ENCODE data around the gene TSPAN15. TPM values are rescaled to one million over a fixed set of nuclear protein-coding genes. Genes with fewer than 3 reads are reported as not detected.

TSPAN15 gene
- total RNA-seq, 1 experiment from 2014 or later: 7.7 TPM

DNA sequence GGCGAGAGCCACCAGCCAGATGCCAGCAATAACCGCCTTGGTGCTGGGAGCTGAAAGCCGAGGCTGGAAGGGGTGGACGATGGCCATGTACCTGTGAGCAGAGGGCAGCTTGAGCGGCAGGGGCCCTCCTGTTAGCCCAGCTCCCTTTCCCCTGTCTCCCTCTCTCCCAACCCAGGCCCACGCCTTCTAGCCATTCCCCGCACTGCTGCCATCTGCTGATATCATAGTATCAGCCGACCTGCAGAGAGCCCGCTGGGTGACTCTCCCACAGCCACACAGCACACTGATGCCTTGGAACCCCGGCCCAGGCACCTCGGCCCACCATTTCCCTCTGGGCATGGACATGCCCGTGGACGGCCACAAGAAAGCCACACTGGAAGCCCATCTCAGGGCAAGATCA, 36.2 kb upstream of the TSPAN15 start:
- no peak overlapping the region for H3K23ac ChIP-seq (ENCODE audit: insufficient read length, low read depth, low read length)
- no peak overlapping the region for H3K27ac ChIP-seq (ENCODE audit: insufficient read length, low read depth, low read length)
- no peak overlapping the region; a peak in 1 of 5 replicates for H3K4me3 Mint-ChIP-seq
- no peaks in the 10 kb centered on the region for H4K20me1 ChIP-seq (ENCODE audit: control insufficient read depth, insufficient read depth, insufficient read length)
- H2BK5ac ChIP-seq (ENCODE audit: insufficient read length, low read length): no peak overlapping the region
- no peak overlapping the region for H2BK20ac ChIP-seq (ENCODE audit: low read depth, low read length, poor library complexity, severe bottlenecking)
- TF ChIP-seq, protein P1, sequence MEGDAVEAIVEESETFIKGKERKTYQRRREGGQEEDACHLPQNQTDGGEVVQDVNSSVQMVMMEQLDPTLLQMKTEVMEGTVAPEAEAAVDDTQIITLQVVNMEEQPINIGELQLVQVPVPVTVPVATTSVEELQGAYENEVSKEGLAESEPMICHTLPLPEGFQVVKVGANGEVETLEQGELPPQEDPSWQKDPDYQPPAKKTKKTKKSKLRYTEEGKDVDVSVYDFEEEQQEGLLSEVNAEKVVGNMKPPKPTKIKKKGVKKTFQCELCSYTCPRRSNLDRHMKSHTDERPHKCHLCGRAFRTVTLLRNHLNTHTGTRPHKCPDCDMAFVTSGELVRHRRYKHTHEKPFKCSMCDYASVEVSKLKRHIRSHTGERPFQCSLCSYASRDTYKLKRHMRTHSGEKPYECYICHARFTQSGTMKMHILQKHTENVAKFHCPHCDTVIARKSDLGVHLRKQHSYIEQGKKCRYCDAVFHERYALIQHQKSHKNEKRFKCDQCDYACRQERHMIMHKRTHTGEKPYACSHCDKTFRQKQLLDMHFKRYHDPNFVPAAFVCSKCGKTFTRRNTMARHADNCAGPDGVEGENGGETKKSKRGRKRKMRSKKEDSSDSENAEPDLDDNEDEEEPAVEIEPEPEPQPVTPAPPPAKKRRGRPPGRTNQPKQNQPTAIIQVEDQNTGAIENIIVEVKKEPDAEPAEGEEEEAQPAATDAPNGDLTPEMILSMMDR (conservative IDR thresholded peaks at IDR 0.05): no peak
- no peak overlapping the region for H3K4me2 ChIP-seq (ENCODE audit: insufficient read depth, insufficient read length, low read length)
- H2BK120ac ChIP-seq (ENCODE audit: low read depth, low read length, poor library complexity, severe bottlenecking): no peak overlapping the region
- no peak overlapping the region for H2BK15ac ChIP-seq (ENCODE audit: low read depth, low read length)
- no peak overlapping the region for H2BK12ac ChIP-seq (ENCODE audit: insufficient read length, low read depth, low read length)
- no peak overlapping the region for H2AK5ac ChIP-seq (ENCODE audit: insufficient read length, low read length)
- no CpG with 5 or more reads among the region's 13 CpGs for WGBS (ENCODE audit: extremely low coverage, insufficient read length, low lambda C conversion rate)
- no peak overlapping the region for H2AFZ ChIP-seq (ENCODE audit: low read length)
- H3K18ac ChIP-seq (ENCODE audit: insufficient read length, low read depth, low read length): no peak overlapping the region
- H3K14ac ChIP-seq (ENCODE audit: insufficient read depth, low read length): no peak overlapping the region
- DNase-seq: no peak
- no peak overlapping the region for H3K27ac Mint-ChIP-seq
- no peaks in the 10 kb centered on the region for H3K9me3 Mint-ChIP-seq
- no peak overlapping the region for H3K56ac ChIP-seq (ENCODE audit: insufficient read length, low read depth, low read length)
- peaks cover 3 to 6% of the 10 kb centered on the region in 2 experiments; a peak in 3 of 4 replicates for H3K4me1 Mint-ChIP-seq
- H3K79me1 ChIP-seq (ENCODE audit: insufficient read depth, low read depth, low read length, poor library complexity, severe bottlenecking): no peaks in the 10 kb centered on the region
- no peaks in the 10 kb centered on the region for H3K79me2 ChIP-seq (ENCODE audit: insufficient read depth, low read length)
- H3K9ac ChIP-seq (ENCODE audit: extremely low read depth, insufficient read length, low read length): no peak overlapping the region
- H3T11ph ChIP-seq (ENCODE audit: low read length): no peak overlapping the region
- no peak overlapping the region for H4K8ac ChIP-seq (replicated peaks; ENCODE audit: insufficient read length, low read depth, low read length)
- H3K27me3 Mint-ChIP-seq (ENCODE audit: low read depth): peaks cover 8% of the 10 kb centered on the region
- no peaks in the 10 kb centered on the region for H3K36me3 Mint-ChIP-seq (ENCODE audit: insufficient read depth in 1 of 3, low read depth in 3 of 3)
- no peaks in the 10 kb centered on the region for H3K23me2 ChIP-seq (ENCODE audit: insufficient read length, low read depth, low read length, poor library complexity, severe bottlenecking)
- no peaks in the 10 kb centered on the region; the same call in 1 of the 2 replicates for H3K27me3 ChIP-seq (ENCODE audit: insufficient read depth, low read length)
- no peak overlapping the region for H3K4ac ChIP-seq (ENCODE audit: low read depth, low read length)
- H4K91ac ChIP-seq (ENCODE audit: insufficient read length, low read depth, low read length): no peak overlapping the region
- H3K4me1 ChIP-seq (ENCODE audit: insufficient read depth, low read length): no peaks in the 10 kb centered on the region
- H4K5ac ChIP-seq (ENCODE audit: insufficient read length, low read depth, low read length): no peak overlapping the region
- no peaks in the 10 kb centered on the region for H3K9me3 ChIP-seq (ENCODE audit: control insufficient read depth, low read depth, low read length)

All from H9 (cell line).